GM18868 (cell line): ENCODE results near the gene FAM180B.
"Not testable (repeated sequence)": the region's sequence is repeated elsewhere in the genome, so short reads cannot be mapped to it uniquely, and the experiment has no call there.

Experiments
- ATAC-seq: cut with Tn5 transposase; IDR thresholded peaks from one replicate; pipeline ENCODE4 v1.9.1; 2021; ENCODE audit warnings: mild to moderate bottlenecking, moderate library complexity; ENCODE audit not compliant: unreplicated experiment

FAM180B gene

GRCh38 chr11:47593934-47594855 lies 7.7 kb downstream of the FAM180B start, which contains the start of gene C1QTNF4:
Gene C1QTNF4 (minus strand): TSS chr11:47594411. CDS start chr11:47590810, 3,601 bp downstream.
- no peak for ATAC-seq

- no peak for ATAC-seq
Observed at GRCh38 chr11:47595029-47595428, 8.6 kb downstream of the FAM180B start.

DNA sequence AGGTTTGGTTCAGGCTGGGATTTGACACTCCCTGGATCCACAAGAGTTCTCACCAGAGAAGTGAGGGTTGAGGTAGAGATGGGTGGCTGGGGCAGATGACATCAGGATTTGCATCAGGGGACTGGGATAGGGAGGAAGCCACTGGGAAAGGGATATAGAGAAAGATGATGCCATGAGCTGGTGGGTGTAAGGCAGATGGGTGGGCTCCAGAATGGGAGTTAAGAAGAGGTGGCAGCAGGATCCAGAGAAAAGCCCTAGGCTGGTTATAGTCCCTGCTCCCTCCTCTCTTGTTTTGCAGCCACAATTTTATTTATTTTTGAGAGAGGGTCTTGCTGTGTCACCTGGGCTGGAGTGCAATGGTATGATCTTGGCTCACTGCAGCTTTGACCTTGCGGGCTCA lies 9.5 kb downstream of the FAM180B start:
- ATAC-seq: no peak

DNA sequence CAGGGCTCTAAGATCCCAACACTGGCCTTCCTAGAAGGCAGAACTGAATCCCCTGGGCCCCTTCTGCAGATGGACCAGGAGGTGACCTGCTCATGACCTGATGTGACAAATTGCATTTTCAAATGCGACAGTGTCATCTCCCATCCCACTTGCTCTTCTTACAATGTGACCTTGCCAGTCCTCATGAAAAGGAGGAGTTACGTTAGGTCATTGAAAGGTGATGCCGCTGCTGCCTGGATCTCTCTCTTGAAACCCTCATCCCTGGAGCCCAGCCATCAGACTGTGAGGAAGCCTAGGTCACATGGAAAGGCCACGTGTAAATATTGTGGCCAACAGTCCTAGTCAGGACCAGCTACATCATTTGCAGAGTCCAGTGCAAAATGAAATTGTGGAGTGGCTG lies 13.4 kb downstream of the FAM180B start:
- ATAC-seq: no peak

- no peak for ATAC-seq
Observed at GRCh38 chr11:47603295-47603694, 16.8 kb downstream of the FAM180B start.

DNA sequence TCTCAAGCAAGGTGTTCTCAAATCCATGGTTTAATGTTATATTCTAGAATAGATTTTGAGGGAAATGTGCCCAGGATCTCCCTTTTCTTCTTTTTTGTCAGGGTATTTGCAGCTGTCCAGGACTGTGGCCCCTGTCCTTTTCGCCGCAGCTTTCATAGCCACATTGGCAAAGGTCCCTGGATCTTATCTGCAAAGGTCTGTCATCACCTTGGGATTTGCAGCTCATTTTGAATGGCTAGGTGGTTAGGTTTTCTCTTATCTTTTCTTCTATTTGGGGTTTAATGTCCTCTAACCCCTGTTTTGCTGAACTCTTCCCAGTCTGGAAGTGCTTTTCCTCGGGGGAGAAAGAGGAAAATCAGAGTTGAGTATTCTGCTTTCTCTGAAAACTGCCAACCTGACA lies 19.4 kb downstream of the FAM180B start:
- no peak for ATAC-seq

DNA sequence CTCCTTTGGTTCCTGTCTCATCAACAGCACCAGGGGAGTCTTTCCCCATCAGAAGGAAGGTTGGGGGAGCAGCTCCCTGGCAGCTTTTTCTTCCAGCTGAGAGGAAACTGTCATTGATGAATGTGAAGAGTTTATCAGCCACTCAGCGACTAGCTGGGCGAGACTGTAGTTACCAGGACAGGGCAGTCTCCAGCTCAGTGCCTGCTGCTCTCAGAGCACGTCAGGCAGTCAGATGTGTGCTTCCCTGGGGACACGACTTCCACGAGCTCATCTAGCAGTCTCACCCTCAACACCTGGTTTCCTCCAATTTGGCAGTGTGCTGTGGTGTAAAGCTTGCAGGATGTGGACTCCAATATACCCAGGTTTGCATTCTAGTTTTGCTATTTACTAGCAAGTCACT lies 20.3 kb downstream of the FAM180B start:
- no peak for ATAC-seq

- ATAC-seq: no peak
Observed at GRCh38 chr11:47607380-47607779, 20.9 kb downstream of the FAM180B start.

DNA sequence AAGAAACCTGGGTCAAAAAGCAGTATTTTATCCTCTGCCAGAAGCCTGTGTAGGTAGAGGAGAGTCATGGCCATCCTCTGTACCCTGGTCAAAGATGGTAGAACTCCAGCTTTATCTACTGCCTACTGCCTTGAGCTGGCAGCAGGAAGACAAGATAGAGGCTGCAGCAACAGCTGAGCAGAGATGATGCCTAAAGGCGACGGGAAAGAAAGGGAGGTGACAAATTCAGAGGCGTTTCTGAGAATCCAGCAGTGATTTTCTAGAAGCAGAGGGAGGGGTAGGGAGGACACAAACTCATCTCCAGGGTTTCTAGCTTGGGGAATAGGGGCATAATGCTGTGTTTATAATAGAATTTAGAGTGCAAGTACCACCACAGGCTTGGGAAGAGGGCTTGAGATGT lies 23.2 kb downstream of the FAM180B start:
- no peak for ATAC-seq

DNA sequence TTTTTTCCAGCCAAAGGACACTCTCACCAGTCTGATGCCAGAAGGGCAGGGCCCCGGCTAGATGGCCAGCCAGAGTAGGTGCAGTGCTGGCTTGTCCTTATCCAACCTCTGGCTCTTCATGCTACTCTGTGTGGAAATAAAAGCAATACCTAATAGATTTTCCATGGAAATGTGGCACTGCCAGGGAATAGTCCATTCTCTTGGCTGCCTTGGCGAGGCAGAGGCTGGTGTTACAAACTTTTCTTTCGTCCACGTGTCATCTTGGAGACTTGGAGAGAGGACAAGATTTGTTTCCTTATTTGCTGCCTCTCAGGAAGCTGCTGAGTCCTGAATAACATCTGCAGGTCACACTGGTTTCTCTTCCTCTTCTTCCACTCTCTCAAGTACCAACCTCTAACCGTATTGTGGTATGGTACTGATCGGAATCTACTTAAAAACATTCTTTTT lies 24.9 kb downstream of the FAM180B start:
- ATAC-seq: peak; percentile 87

- ATAC-seq: no peak
Observed at GRCh38 chr11:47615249-47615648, 28.8 kb downstream of the FAM180B start.

DNA sequence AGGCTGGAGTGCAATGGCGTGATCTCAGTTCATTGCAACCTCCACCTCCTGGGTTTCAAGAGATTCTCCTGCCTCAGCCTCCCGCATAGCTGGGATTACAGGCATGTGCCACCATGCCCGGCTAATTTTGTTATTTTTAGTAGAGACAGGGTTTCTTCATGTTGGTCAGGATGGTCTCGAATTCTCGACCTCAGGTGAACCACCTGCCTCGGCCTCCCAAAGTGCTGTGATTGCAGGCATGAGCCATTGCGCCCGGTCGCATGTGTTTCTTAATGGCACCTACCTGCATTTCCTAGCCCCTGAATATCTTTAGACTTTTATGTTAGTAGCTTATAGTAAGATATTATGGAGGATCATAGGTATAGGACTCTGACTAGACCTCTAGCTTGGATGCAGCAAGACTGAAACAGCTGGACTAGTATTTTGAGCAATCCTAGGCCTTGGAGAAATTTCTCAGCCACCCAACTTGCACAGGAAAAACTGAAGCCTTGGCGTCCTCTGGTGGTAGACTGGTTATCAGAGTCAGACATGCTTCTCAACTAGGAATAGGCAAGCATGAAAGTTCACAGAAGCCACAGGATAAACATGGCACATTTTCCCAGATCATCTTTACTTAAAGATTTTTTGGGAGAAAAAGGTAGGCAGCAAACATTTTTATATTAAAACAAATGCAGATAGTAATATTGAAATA lies 30.4 kb downstream of the FAM180B start:
- ATAC-seq: peak; percentile 51

DNA sequence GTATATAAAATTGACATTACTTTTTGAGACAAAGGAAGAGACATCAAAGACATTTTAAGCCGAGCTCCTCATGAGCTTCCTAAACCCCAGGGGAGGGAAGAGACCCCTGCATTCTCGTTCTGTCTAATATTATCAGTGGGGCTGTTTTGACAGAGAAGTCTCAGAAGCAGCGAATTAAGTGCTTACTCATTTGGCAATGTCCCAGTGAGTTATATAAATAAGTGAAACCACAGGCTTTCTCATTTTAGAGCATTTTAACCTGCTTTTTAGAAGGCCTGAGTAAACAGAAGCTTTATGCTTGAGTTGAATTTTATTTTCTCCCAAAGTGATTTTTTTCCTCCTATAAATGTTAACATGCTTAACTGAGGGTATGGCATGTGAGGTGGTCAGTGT lies 30.9 kb downstream of the FAM180B start:
- ATAC-seq: peak; percentile 64

DNA sequence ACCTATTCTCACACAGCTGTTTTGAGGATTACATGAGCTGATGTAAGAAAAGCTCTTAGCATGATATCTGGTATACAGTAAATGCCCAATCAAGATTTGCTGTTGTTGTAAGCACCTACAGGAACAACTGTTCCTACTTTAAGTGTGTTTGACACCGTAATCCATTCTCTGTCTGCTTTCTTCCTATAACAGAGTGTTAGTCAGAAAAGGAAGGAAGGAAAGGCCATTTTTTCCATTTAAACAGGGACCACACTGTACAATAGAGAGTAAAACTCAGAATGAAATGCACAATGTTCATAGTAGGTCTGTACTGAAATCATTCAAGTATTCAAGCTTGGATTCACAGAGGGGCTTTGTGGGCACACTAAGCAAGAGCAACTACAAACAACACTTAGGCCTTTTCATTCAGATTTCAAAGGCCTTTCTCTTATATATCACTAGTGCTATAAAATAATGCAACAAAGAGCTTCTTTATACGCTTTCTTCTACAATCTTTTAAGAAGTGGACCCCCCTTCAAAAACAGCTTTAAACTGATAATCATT lies 34.4 kb downstream of the FAM180B start:
- no peak for ATAC-seq

- ATAC-seq: no peak
Observed at GRCh38 chr11:47626234-47626633, 39.8 kb downstream of the FAM180B start.

- ATAC-seq: no peak
Observed at GRCh38 chr11:47628026-47628425, 41.5 kb downstream of the FAM180B start.

DNA sequence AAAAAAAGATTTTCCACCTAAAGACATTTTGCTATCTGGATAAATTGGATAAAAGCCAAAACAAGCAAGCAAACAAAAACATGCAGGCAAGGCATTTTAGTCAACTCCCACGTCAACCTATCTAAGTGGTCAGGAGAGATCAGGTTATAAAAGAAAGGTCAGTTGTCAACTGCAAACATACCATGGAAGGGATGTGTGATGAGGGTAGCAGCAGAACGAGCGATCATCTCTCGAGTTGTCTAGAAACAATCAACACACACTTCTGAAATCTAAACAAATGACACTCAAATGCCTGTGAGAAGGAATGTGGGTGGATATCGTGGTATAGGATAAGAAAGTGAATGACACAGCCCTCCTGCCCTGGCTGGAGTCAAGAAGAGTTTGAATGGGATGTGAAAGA lies 45.0 kb downstream of the FAM180B start:
- no peak for ATAC-seq

DNA sequence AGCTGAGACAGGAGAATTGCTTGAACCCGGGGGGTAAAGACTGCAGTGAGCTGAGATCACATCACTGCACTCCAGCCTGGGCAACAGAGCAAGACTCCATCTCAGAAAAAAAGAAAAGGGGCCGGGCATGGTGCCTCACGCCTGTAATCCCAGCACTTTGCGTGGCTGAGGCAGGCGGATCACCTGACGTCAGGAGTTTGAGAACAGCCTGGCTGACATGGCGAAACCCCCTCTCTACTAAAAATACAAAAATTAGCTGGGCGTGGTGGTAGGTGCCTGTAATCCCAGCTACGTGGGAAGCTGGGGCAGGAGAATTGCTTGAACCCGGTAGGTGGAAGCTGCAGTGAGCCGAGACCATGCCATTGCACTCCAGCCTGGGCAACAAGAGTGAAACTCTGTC lies 49.9 kb downstream of the FAM180B start:
- ATAC-seq: not testable (repeated sequence)
